Right forelimb (tissue), 1 donor: ENCODE data around the gene TRIM32.
A peak's percentile ranks its signal among the peaks of the same experiment; 100 is the strongest.

Source experiments
- DNase-seq: peaks from one replicate; pipeline ENCODE4 v3.0.0-alpha.2; 2018

TRIM32 gene

GRCh38 chr9:116687074-116687753 lies at the start of gene TRIM32:
TSS of gene TRIM32 (plus strand) at chr9:116687305. CDS start at chr9:116697743, 10,438 bp downstream.
- DNase-seq = peak; percentile 97

GRCh38 chr9:116639251-116639741 lies 47.8 kb upstream of the TRIM32 start:
- no peak for DNase-seq

- no peak for DNase-seq
These were observed 45.6 kb upstream of the TRIM32 start for GRCh38 chr9:116641292-116642059.

- no peak for DNase-seq
These were observed 43.4 kb upstream of the TRIM32 start for GRCh38 chr9:116643691-116644090.

GRCh38 chr9:116644091-116644688 lies 42.9 kb upstream of the TRIM32 start:
- no peak for DNase-seq

- DNase-seq = no peak
These were observed 40.2 kb upstream of the TRIM32 start for GRCh38 chr9:116646661-116647514.

- no peak for DNase-seq
These were observed 39.6 kb upstream of the TRIM32 start for GRCh38 chr9:116647515-116647809.

GRCh38 chr9:116653348-116654058 lies 33.6 kb upstream of the TRIM32 start:
- DNase-seq = no peak

GRCh38 chr9:116654059-116654355 lies 33.1 kb upstream of the TRIM32 start:
- DNase-seq = no peak

GRCh38 chr9:116656501-116656971 lies 30.6 kb upstream of the TRIM32 start:
- no peak for DNase-seq

- no peak for DNase-seq
These were observed 30.1 kb upstream of the TRIM32 start for GRCh38 chr9:116656977-116657376.

GRCh38 chr9:116658265-116658664 lies 28.8 kb upstream of the TRIM32 start:
- no peak for DNase-seq

GRCh38 chr9:116661037-116661954 lies 25.8 kb upstream of the TRIM32 start:
- no peak for DNase-seq

- no peak for DNase-seq
These were observed 24.3 kb upstream of the TRIM32 start for GRCh38 chr9:116662646-116663310.

GRCh38 chr9:116663581-116663980 lies 23.5 kb upstream of the TRIM32 start:
- DNase-seq = no peak

GRCh38 chr9:116668970-116669695 lies 18.0 kb upstream of the TRIM32 start:
- no peak for DNase-seq

GRCh38 chr9:116671605-116672004 lies 15.5 kb upstream of the TRIM32 start:
- no peak for DNase-seq

- DNase-seq = no peak
These were observed 13.7 kb upstream of the TRIM32 start for GRCh38 chr9:116673375-116673774.

- DNase-seq = no peak
These were observed 12.7 kb upstream of the TRIM32 start for GRCh38 chr9:116674210-116674980.
